SU-DHL-6 (cell line): Measurements from ENCODE around the gene ABTB1.

Experiments used
- CTCF ChIP-seq: fragments of 200-600 bp; sonication (generic); IDR thresholded peaks from one replicate; pipeline ENCODE4 v1.5.1; 2017; ENCODE audit warnings: antibody characterized with exemption, mild to moderate bottlenecking, low read length, moderate library complexity; ENCODE audit not compliant: insufficient read depth, poor library complexity, severe bottlenecking
- EZH2phosphoT487 ChIP-seq: fragments of 200-600 bp; sonication (generic), shearing (Covaris generic); conservative IDR thresholded peaks from 2 replicates; pipeline ENCODE4 v1.6.1; 2018; ENCODE audit warnings: mild to moderate bottlenecking, antibody characterized with exemption, low read length, moderate library complexity, mixed read lengths

- TF ChIP-seq CTCF (no peak), EZH2phosphoT487 (no peak)
Observed at GRCh38 chr3:127670761-127671522, 1.8 kb upstream of the ABTB1 start.
